Measurements from ENCODE around the gene ARMS2.

DNA sequence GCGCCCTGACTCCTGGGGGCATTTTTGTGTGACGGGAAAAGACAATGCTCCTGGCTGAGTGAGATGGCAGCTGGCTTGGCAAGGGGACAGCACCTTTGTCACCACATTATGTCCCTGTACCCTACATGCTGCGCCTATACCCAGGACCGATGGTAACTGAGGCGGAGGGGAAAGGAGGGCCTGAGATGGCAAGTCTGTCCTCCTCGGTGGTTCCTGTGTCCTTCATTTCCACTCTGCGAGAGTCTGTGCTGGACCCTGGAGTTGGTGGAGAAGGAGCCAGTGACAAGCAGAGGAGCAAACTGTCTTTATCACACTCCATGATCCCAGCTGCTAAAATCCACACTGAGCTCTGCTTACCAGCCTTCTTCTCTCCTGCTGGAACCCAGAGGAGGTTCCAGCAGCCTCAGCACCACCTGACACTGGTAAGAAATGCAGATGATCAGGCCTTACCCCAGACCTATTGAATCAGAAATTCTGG lies at the start of gene ARMS2:
- TF ChIP-seq POLR2A (IDR thresholded peaks at IDR 0.05; ENCODE audit: low read depth, low read length) (no peak), PAX5 (IDR thresholded peaks at IDR 0.05; ENCODE audit: insufficient read depth, low read length, severe bottlenecking) (no peak), POLR2AphosphoS5 (IDR thresholded peaks at IDR 0.05; ENCODE audit: low read depth, low read length) (no peak), TAF1 (IDR thresholded peaks at IDR 0.05; ENCODE audit: low read depth, low read length) (no peak), SPI1 (IDR thresholded peaks at IDR 0.05; ENCODE audit: low read depth, low read length) (no peak)
